Activated T-helper 2 cell treated with anti-CD3 and anti-CD28 coated beads, Interferon-gamma antibody, Interleukin-2, Interleukin-4, amounts not matched to agents 10 μg/mL and 5 μg/mL and 100 μg/mL, durations not matched to agents 14 hours and 24 hours and 36 hours (primary cell): Measurements from ENCODE around the gene CD4. TPM values are rescaled to one million over a fixed set of nuclear protein-coding genes. Genes with fewer than 3 reads are reported as not detected.
"Not testable (repeated sequence)": the region's sequence is repeated elsewhere in the genome, so short reads cannot be mapped to it uniquely, and the experiment has no call there.

ENCODE experiments used
- DNase-seq: peaks from one replicate; pipeline ENCODE4 v3.0.0; 2021; ENCODE audit warnings: low spot score
- H3K27ac Mint-ChIP-seq: one replicate; pipeline ENCODE4 v1.8.0; 2021; ENCODE audit warnings: mixed read lengths
- H3K27me3 Mint-ChIP-seq: one replicate; pipeline ENCODE4 v1.8.0; 2021; ENCODE audit warnings: low read depth, mixed read lengths
- H3K36me3 Mint-ChIP-seq: one replicate; pipeline ENCODE4 v1.8.0; 2021; ENCODE audit warnings: low read depth, mixed read lengths
- H3K4me1 Mint-ChIP-seq: one replicate; pipeline ENCODE4 v1.8.0; 2021; ENCODE audit warnings: low read depth, mixed read lengths
- H3K4me3 Mint-ChIP-seq: one replicate; pipeline ENCODE4 v1.8.0; 2021; ENCODE audit warnings: low read depth, mild to moderate bottlenecking, moderate library complexity, mixed read lengths
- H3K9me3 Mint-ChIP-seq: one replicate; pipeline ENCODE4 v1.8.0; 2021; ENCODE audit warnings: mixed read lengths
- intact Hi-C: fragments of 100-400 bp; cut with micrococcal nuclease; formaldehyde crosslinking; loops from one replicate; pipeline ENCODE4 v1.15.1; 2023
- total RNA-seq: library from RNA; stranded (reverse); gene quantifications from 2 replicates; pipeline ENCODE4 v1.2.3, GENCODE V29; 2022

Gene CD4
- total RNA-seq, 1 donor from 2014 or later: 368 TPM

GRCh38 chr12:6867413-6868210 lies 78.3 kb downstream of the CD4 start, which contains the start of gene TPI1:
Gene TPI1, plus strand, starts transcription at chr12:6867531. Its CDS starts 36 bp downstream, at chr12:6867567.
- Mint-ChIP-seq H3K27ac (peak within 1 kb of the TSS; percentile 97), H3K27me3 (no peaks in the 10 kb centered on the region), H3K4me1 (peaks cover 46% of the 10 kb centered on the region), H3K36me3 (peaks cover 81% of the 10 kb centered on the region), H3K4me3 (peak within 1 kb of the TSS; percentile 95), H3K9me3 (no peaks in the 10 kb centered on the region)
- intact Hi-C loops: loop anchor here (1.0 kb wide), 1 partner anchor 15 kb away; the partner anchor contains the start of gene USP5
- DNase-seq: peak; percentile 76

- no peaks in the 10 kb centered on the region for H3K9me3 Mint-ChIP-seq
- peaks cover 47% of the 10 kb centered on the region for H3K4me1 Mint-ChIP-seq
- DNase-seq: no peak
- peak overlapping the region; percentile 92 for H3K4me3 Mint-ChIP-seq
- no peaks in the 10 kb centered on the region for H3K27me3 Mint-ChIP-seq
- intact Hi-C loops: no loop called here
- H3K27ac Mint-ChIP-seq: peak overlapping the region; percentile 84
- peaks cover 81% of the 10 kb centered on the region for H3K36me3 Mint-ChIP-seq
Measured at GRCh38 chr12:6868211-6869048, 79.1 kb downstream of the CD4 start.

- H3K9me3 Mint-ChIP-seq: no peaks in the 10 kb centered on the region
- peak overlapping the region; percentile 92 for H3K4me3 Mint-ChIP-seq
- H3K27ac Mint-ChIP-seq: peak overlapping the region; percentile 84
- no peaks in the 10 kb centered on the region for H3K27me3 Mint-ChIP-seq
- peaks cover 72% of the 10 kb centered on the region for H3K36me3 Mint-ChIP-seq
- peak; percentile 79 for DNase-seq
- intact Hi-C loops: no loop called here
- H3K4me1 Mint-ChIP-seq: peaks cover 50% of the 10 kb centered on the region
Measured at GRCh38 chr12:6869049-6870021, 80.0 kb downstream of the CD4 start.

- intact Hi-C loops, H3K27me3 Mint-ChIP-seq, DNase-seq, H3K9me3 Mint-ChIP-seq: not testable (repeated sequence)
- H3K27ac Mint-ChIP-seq: peak overlapping the region; percentile 60
- peaks cover 71% of the 10 kb centered on the region for H3K36me3 Mint-ChIP-seq
- peaks cover 55% of the 10 kb centered on the region for H3K4me1 Mint-ChIP-seq
- peak overlapping the region; percentile 92 for H3K4me3 Mint-ChIP-seq
Measured at GRCh38 chr12:6870304-6870703, 81.0 kb downstream of the CD4 start.

Other genes with a start within 250 kb of the CD4 start
- gene IFFO1, start 233.5 kb upstream of the CD4 start, total RNA-seq: 15.5 and 16.6 TPM in 2 replicates
- gene NOP2, start 221.2 kb upstream of the CD4 start, total RNA-seq: 146 and 157 TPM in 2 replicates
- gene CHD4, start 182.1 kb upstream of the CD4 start, total RNA-seq: 343 and 351 TPM in 2 replicates
- gene LPAR5, start 153.6 kb upstream of the CD4 start, total RNA-seq: 3.6 and 4.1 TPM in 2 replicates
- gene ACRBP, start 142.1 kb upstream of the CD4 start, total RNA-seq: 1.2 and 1.5 TPM in 2 replicates
- 18.5 and 19.1 TPM in 2 replicates for gene ING4, start 126.4 kb upstream of the CD4 start, total RNA-seq
- gene ZNF384, start 100.2 kb upstream of the CD4 start, total RNA-seq: 73.7 and 75.4 TPM in 2 replicates
- gene PIANP, start 88.7 kb upstream of the CD4 start, total RNA-seq: 0.18 TPM in 1 of 2 replicates, not detected in the other
- gene COPS7A, start 65.5 kb upstream of the CD4 start, total RNA-seq: 33.0 and 35.6 TPM in 2 replicates
- gene MLF2, start 36.4 kb upstream of the CD4 start, total RNA-seq: 162 and 172 TPM in 2 replicates
- gene PTMS, start 23.2 kb upstream of the CD4 start, total RNA-seq: 235 and 262 TPM in 2 replicates
- gene LAG3, start 17.0 kb upstream of the CD4 start, total RNA-seq: 215 and 223 TPM in 2 replicates
- gene GPR162, start 32.3 kb downstream of the CD4 start, total RNA-seq: 0.11 and 0.30 TPM in 2 replicates
- 5.2 and 5.3 TPM in 2 replicates for gene P3H3, start 38.9 kb downstream of the CD4 start, total RNA-seq
- 1.2 and 1.3 TPM in 2 replicates for gene GNB3, start 51.4 kb downstream of the CD4 start, total RNA-seq
- 41.6 and 42.1 TPM in 2 replicates for gene CDCA3, start 61.8 kb downstream of the CD4 start, total RNA-seq
- gene USP5, start 62.6 kb downstream of the CD4 start, total RNA-seq: 133 and 134 TPM in 2 replicates
- 1,708 and 1,711 TPM in 2 replicates for gene TPI1, start 78.0 kb downstream of the CD4 start, total RNA-seq
- gene SPSB2, start 83.8 kb downstream of the CD4 start, total RNA-seq: 3.7 and 4.1 TPM in 2 replicates
- 4.7 and 6.6 TPM in 2 replicates for gene LRRC23, start 115.3 kb downstream of the CD4 start, total RNA-seq
- gene ENO2, start 125.1 kb downstream of the CD4 start, total RNA-seq: 230 and 235 TPM in 2 replicates
- 66.8 and 70.5 TPM in 2 replicates for gene ATN1, start 138.4 kb downstream of the CD4 start, total RNA-seq
- gene RNU7-1, start 154.3 kb downstream of the CD4 start, total RNA-seq: not detected in 2 replicates
- 158 and 173 TPM in 2 replicates for gene C12orf57, start 154.5 kb downstream of the CD4 start, total RNA-seq
- 250 and 252 TPM in 2 replicates for gene PTPN6, start 161.8 kb downstream of the CD4 start, total RNA-seq
- gene PHB2, start 181.1 kb downstream of the CD4 start, total RNA-seq: 381 and 391 TPM in 2 replicates
- gene EMG1, start 181.4 kb downstream of the CD4 start, total RNA-seq: 104 and 112 TPM in 2 replicates
- gene LPCAT3, start 228.9 kb downstream of the CD4 start, total RNA-seq: 30.9 and 34.0 TPM in 2 replicates